ENCODE measurements around the gene LGR5. TPM values are rescaled to one million over a fixed set of nuclear protein-coding genes. Genes with fewer than 3 reads are reported as not detected.

LGR5 gene
- total RNA-seq, 1 experiment from 2014 or later = 4.5 TPM

DNA sequence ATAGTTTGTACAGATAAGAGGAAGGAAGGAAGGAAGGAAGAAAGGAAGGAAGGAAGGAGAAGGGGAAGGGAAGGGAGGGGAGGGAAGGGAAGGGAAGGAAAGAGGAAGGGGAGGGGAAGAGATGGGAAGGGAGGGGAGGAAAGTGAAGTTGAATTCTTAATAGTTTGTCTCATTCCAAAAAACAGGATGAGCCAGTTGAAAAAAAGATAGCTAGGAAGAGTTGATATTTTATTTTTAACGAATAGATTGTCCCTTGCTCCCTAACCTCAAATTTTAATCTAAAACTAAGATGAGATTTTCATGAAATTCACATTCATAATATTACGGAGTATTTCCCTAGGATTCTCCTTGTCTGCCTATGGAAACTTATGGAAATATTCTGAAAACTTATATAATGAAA is 143.3 kb downstream of the LGR5 start:
- TF ChIP-seq EZH2 (IDR thresholded peaks at IDR 0.05; ENCODE audit: borderline replicate concordance, low read depth, low read length, poor library complexity, severe bottlenecking) = no peak
- TF ChIP-seq, protein P1, sequence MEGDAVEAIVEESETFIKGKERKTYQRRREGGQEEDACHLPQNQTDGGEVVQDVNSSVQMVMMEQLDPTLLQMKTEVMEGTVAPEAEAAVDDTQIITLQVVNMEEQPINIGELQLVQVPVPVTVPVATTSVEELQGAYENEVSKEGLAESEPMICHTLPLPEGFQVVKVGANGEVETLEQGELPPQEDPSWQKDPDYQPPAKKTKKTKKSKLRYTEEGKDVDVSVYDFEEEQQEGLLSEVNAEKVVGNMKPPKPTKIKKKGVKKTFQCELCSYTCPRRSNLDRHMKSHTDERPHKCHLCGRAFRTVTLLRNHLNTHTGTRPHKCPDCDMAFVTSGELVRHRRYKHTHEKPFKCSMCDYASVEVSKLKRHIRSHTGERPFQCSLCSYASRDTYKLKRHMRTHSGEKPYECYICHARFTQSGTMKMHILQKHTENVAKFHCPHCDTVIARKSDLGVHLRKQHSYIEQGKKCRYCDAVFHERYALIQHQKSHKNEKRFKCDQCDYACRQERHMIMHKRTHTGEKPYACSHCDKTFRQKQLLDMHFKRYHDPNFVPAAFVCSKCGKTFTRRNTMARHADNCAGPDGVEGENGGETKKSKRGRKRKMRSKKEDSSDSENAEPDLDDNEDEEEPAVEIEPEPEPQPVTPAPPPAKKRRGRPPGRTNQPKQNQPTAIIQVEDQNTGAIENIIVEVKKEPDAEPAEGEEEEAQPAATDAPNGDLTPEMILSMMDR (conservative IDR thresholded peaks at IDR 0.05; ENCODE audit: low read depth, low read length) = no peak

DNA sequence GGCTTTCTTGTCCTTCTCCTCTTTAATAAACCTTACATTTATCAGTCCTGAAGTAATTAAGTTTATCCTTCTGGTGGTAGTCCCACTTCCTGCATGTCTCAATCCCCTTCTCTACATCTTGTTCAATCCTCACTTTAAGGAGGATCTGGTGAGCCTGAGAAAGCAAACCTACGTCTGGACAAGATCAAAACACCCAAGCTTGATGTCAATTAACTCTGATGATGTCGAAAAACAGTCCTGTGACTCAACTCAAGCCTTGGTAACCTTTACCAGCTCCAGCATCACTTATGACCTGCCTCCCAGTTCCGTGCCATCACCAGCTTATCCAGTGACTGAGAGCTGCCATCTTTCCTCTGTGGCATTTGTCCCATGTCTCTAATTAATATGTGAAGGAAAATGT is 144.8 kb downstream of the LGR5 start:
- Histone ChIP-seq H3K27me3 (replicated peaks; ENCODE audit: insufficient read depth, low read depth, low read length, poor library complexity) (no peaks in the 10 kb centered on the region), H3K4me1 (ENCODE audit: insufficient read depth, low read length, poor library complexity, severe bottlenecking) (no peaks in the 10 kb centered on the region), H3K4me3 (ENCODE audit: low read depth, low read length, poor library complexity, severe bottlenecking) (no peak overlapping the region), H3K36me3 (ENCODE audit: insufficient read depth, low read length, poor library complexity, severe bottlenecking) (no peaks in the 10 kb centered on the region), H3K27ac (ENCODE audit: low read depth, low read length, poor library complexity, severe bottlenecking) (no peak overlapping the region), H3K9me3 (ENCODE audit: low read depth, low read length, poor library complexity, severe bottlenecking) (no peaks in the 10 kb centered on the region)
- TF ChIP-seq, protein P1 (conservative IDR thresholded peaks at IDR 0.05; ENCODE audit: low read depth, low read length) = no peak
- TF ChIP-seq EZH2 (IDR thresholded peaks at IDR 0.05; ENCODE audit: borderline replicate concordance, low read depth, low read length, poor library complexity, severe bottlenecking) = no peak
- ChIA-PET POLR2A (ENCODE audit: low non-redundant PET) (no interaction called here), CTCF (no interaction called here)
- no peak for DNase-seq (ENCODE audit: low spot score)
- intact Hi-C loops (cut with micrococcal nuclease; ENCODE audit: unreplicated experiment) = no loop called here
- BruUV-seq (replicated peaks) = no TSS peak

More for the DNA sequence above, 143.3 kb downstream of the LGR5 start:
- Histone ChIP-seq H3K9me3 (ENCODE audit: low read depth, low read length, poor library complexity, severe bottlenecking) (no peaks in the 10 kb centered on the region), H3K27ac (ENCODE audit: low read depth, low read length, poor library complexity, severe bottlenecking) (no peak overlapping the region), H3K27me3 (replicated peaks; ENCODE audit: insufficient read depth, low read depth, low read length, poor library complexity) (no peaks in the 10 kb centered on the region), H3K4me3 (ENCODE audit: low read depth, low read length, poor library complexity, severe bottlenecking) (no peak overlapping the region), H3K4me1 (ENCODE audit: insufficient read depth, low read length, poor library complexity, severe bottlenecking) (peaks cover 7% of the 10 kb centered on the region), H3K36me3 (ENCODE audit: insufficient read depth, low read length, poor library complexity, severe bottlenecking) (no peaks in the 10 kb centered on the region)
- ChIA-PET CTCF (no interaction called here), POLR2A (ENCODE audit: low non-redundant PET) (no interaction called here)
- DNase-seq (ENCODE audit: low spot score) = no peak
- intact Hi-C loops (cut with micrococcal nuclease; ENCODE audit: unreplicated experiment) = no loop called here
- BruUV-seq (replicated peaks) = no TSS peak

DNA sequence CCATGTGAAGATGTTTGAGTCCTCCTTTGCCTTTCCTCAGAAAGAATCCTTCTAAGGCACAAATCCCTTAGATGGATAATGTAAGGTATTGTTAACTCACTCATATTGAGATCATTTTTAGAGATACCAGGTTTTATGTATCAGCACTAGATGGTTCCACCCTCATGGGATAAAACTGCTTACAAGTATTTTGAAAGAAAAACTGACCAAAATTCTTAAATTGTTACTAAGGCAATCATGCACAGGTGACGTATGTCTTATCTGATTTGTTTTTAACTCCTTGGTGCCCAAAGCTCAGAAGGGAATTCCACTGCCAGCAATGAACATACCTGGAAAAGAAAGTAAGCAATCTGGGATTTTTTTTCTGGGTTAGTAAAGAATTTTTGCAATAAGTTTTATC is 145.6 kb downstream of the LGR5 start:
- BruUV-seq (replicated peaks) = no TSS peak
- Histone ChIP-seq H3K4me1 (ENCODE audit: insufficient read depth, low read length, poor library complexity, severe bottlenecking) (no peaks in the 10 kb centered on the region), H3K27ac (ENCODE audit: low read depth, low read length, poor library complexity, severe bottlenecking) (no peak overlapping the region), H3K27me3 (replicated peaks; ENCODE audit: insufficient read depth, low read depth, low read length, poor library complexity) (no peaks in the 10 kb centered on the region), H3K36me3 (ENCODE audit: insufficient read depth, low read length, poor library complexity, severe bottlenecking) (no peaks in the 10 kb centered on the region), H3K9me3 (ENCODE audit: low read depth, low read length, poor library complexity, severe bottlenecking) (no peaks in the 10 kb centered on the region), H3K4me3 (ENCODE audit: low read depth, low read length, poor library complexity, severe bottlenecking) (no peak overlapping the region)
- ChIA-PET POLR2A (ENCODE audit: low non-redundant PET) (no interaction called here), CTCF (no interaction called here)
- TF ChIP-seq EZH2 (IDR thresholded peaks at IDR 0.05; ENCODE audit: borderline replicate concordance, low read depth, low read length, poor library complexity, severe bottlenecking) = no peak
- TF ChIP-seq, protein P1 (conservative IDR thresholded peaks at IDR 0.05; ENCODE audit: low read depth, low read length) = no peak
- no peak for DNase-seq (ENCODE audit: low spot score)
- intact Hi-C loops (cut with micrococcal nuclease; ENCODE audit: unreplicated experiment) = no loop called here

Measured in A673 (cell line).